Measurements from ENCODE around the gene MACROD2. TPM values are rescaled to one million over a fixed set of nuclear protein-coding genes. Genes with fewer than 3 reads are reported as not detected.

Gene MACROD2
- total RNA-seq, 1 donor from 2014 or later, result 2.4 TPM

DNA sequence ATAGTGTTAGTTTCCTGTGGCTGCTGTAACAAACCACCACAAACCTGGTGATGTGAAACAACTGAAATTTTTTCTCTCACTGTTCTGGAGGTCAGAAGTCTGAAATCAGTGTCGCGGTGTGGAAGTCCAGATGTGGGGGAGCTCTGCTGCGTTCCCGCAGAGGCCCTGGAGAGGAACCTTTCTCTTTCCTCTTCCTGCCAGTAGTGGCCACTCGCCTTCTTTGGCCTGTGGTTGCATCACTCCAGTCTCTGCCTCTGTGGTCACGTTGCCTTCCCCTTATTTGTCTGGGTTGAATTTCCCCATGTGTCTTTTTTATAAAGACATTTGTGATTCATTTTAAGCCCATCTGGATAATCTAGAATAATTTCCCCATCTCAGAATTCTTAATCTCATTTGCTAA, 637.6 kb downstream of the MACROD2 start:
- Mint-ChIP-seq H3K4me1 (ENCODE audit: low read depth, unreplicated experiment) (no peaks in the 10 kb centered on the region), H3K36me3 (ENCODE audit: low read depth, unreplicated experiment) (no peaks in the 10 kb centered on the region), H3K27ac (ENCODE audit: unreplicated experiment) (no peak overlapping the region), H3K27me3 (ENCODE audit: low read depth, unreplicated experiment) (no peaks in the 10 kb centered on the region), H3K4me3 (ENCODE audit: unreplicated experiment) (no peak overlapping the region), H3K9me3 (ENCODE audit: unreplicated experiment) (peaks cover 2% of the 10 kb centered on the region)
- FAIRE-seq (no peak), DNase-seq (ENCODE audit: low read depth) (no peak)
- Histone ChIP-seq H3K9ac (ENCODE audit: low read length) (no peak overlapping the region), H3K79me2 (ENCODE audit: insufficient read depth, low read length) (no peaks in the 10 kb centered on the region), H4K20me1 (ENCODE audit: insufficient read depth, low read length) (no peaks in the 10 kb centered on the region), H3K4me1 (ENCODE audit: insufficient read depth, low read length) (no peaks in the 10 kb centered on the region), H3K27ac (ENCODE audit: low read depth, low read length) (no peak overlapping the region), H2AFZ (ENCODE audit: low read depth, low read length) (no peak overlapping the region), H3K4me3 (ENCODE audit: insufficient read depth, low read depth, low read length) (no peak overlapping the region), H3K36me3 (ENCODE audit: insufficient read depth, low read length) (no peaks in the 10 kb centered on the region), H3K9me3 (ENCODE audit: insufficient read depth, low read depth, low read length) (no peaks in the 10 kb centered on the region), H3K27me3 (ENCODE audit: insufficient read depth, low read length) (no peaks in the 10 kb centered on the region), H3K4me2 (ENCODE audit: low read length) (no peak overlapping the region)
- TF ChIP-seq EZH2 (IDR thresholded peaks at IDR 0.05; ENCODE audit: insufficient read depth, low read length) (no peak), CTCF (IDR thresholded peaks at IDR 0.05; ENCODE audit: insufficient read depth, low read depth, low read length) (no peak)

- no peaks in the 10 kb centered on the region for H3K9me3 ChIP-seq (ENCODE audit: insufficient read depth, low read depth, low read length)
- TF ChIP-seq EZH2 (IDR thresholded peaks at IDR 0.05; ENCODE audit: insufficient read depth, low read length), result no peak
- TF ChIP-seq CTCF (IDR thresholded peaks at IDR 0.05; ENCODE audit: insufficient read depth, low read depth, low read length), result no peak
- Mint-ChIP-seq H3K4me1 (ENCODE audit: low read depth, unreplicated experiment) (no peaks in the 10 kb centered on the region), H3K27me3 (ENCODE audit: low read depth, unreplicated experiment) (no peaks in the 10 kb centered on the region), H3K9me3 (ENCODE audit: unreplicated experiment) (peaks cover 2% of the 10 kb centered on the region), H3K27ac (ENCODE audit: unreplicated experiment) (no peak overlapping the region), H3K36me3 (ENCODE audit: low read depth, unreplicated experiment) (no peaks in the 10 kb centered on the region), H3K4me3 (ENCODE audit: unreplicated experiment) (no peak overlapping the region)
- H3K4me3 ChIP-seq (ENCODE audit: insufficient read depth, low read depth, low read length), result no peak overlapping the region
- no peak overlapping the region for H3K9ac ChIP-seq (ENCODE audit: low read length)
- H3K4me1 ChIP-seq (ENCODE audit: insufficient read depth, low read length), result no peaks in the 10 kb centered on the region
- H4K20me1 ChIP-seq (ENCODE audit: insufficient read depth, low read length), result no peaks in the 10 kb centered on the region
- no peak overlapping the region for H2AFZ ChIP-seq (ENCODE audit: low read depth, low read length)
- no peaks in the 10 kb centered on the region for H3K79me2 ChIP-seq (ENCODE audit: insufficient read depth, low read length)
- H3K4me2 ChIP-seq (ENCODE audit: low read length), result no peak overlapping the region
- no peaks in the 10 kb centered on the region for H3K27me3 ChIP-seq (ENCODE audit: insufficient read depth, low read length)
- DNase-seq (ENCODE audit: low read depth), result no peak
- no peaks in the 10 kb centered on the region for H3K36me3 ChIP-seq (ENCODE audit: insufficient read depth, low read length)
- no peak overlapping the region for H3K27ac ChIP-seq (ENCODE audit: low read depth, low read length)
- FAIRE-seq, result no peak
Observed at GRCh38 chr20:14633507-14633906, 638.2 kb downstream of the MACROD2 start.

DNA sequence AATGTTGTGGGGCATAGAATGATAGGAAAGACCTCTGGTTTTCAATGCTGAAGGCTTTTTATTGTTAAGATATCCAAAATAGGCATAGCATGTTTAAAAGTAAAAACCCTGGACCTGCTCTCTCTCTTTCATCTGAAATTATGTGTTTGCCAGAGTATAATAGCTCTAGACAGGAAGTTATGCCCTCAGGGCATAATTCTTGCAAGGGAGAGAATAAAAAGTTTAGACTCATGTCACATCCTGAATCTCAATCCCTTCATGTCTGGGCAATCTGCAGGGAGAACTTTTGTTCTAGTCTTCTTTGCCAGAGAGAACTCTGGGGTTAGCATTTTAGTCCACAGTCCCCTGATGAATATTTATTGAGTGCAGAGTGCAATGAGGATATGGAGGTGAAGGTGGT, 639.3 kb downstream of the MACROD2 start:
- peaks cover 2% of the 10 kb centered on the region for H3K9me3 Mint-ChIP-seq (ENCODE audit: unreplicated experiment)
- Histone ChIP-seq H3K4me3 (ENCODE audit: insufficient read depth, low read depth, low read length) (no peak overlapping the region), H3K9ac (ENCODE audit: low read length) (no peak overlapping the region), H3K4me1 (ENCODE audit: insufficient read depth, low read length) (no peaks in the 10 kb centered on the region), H3K9me3 (ENCODE audit: insufficient read depth, low read depth, low read length) (no peaks in the 10 kb centered on the region), H3K36me3 (ENCODE audit: insufficient read depth, low read length) (no peaks in the 10 kb centered on the region), H3K4me2 (ENCODE audit: low read length) (no peak overlapping the region), H4K20me1 (ENCODE audit: insufficient read depth, low read length) (no peaks in the 10 kb centered on the region), H3K79me2 (ENCODE audit: insufficient read depth, low read length) (no peaks in the 10 kb centered on the region), H2AFZ (ENCODE audit: low read depth, low read length) (no peak overlapping the region), H3K27ac (ENCODE audit: low read depth, low read length) (no peak overlapping the region), H3K27me3 (ENCODE audit: insufficient read depth, low read length) (no peaks in the 10 kb centered on the region)
- no peaks in the 10 kb centered on the region for H3K4me1 Mint-ChIP-seq (ENCODE audit: low read depth, unreplicated experiment)
- DNase-seq (ENCODE audit: low read depth) (no peak), FAIRE-seq (no peak)
- H3K36me3 Mint-ChIP-seq (ENCODE audit: low read depth, unreplicated experiment), result no peaks in the 10 kb centered on the region
- no peak overlapping the region for H3K27ac Mint-ChIP-seq (ENCODE audit: unreplicated experiment)
- TF ChIP-seq CTCF (IDR thresholded peaks at IDR 0.05; ENCODE audit: insufficient read depth, low read depth, low read length), result no peak
- TF ChIP-seq EZH2 (IDR thresholded peaks at IDR 0.05; ENCODE audit: insufficient read depth, low read length), result no peak
- H3K27me3 Mint-ChIP-seq (ENCODE audit: low read depth, unreplicated experiment), result no peaks in the 10 kb centered on the region
- no peak overlapping the region for H3K4me3 Mint-ChIP-seq (ENCODE audit: unreplicated experiment)
